SU-DHL-6 (cell line): ENCODE data around the gene IRX3.

Source experiments
- H2AFZ ChIP-seq: fragments of 200-600 bp; sonication (generic); 2 replicates; pipeline ENCODE4 v1.6.1; 2014; ENCODE audit warnings: low read depth, mild to moderate bottlenecking, moderate library complexity, mixed read lengths, antibody characterized with exemption, low read length; ENCODE audit not compliant: severe bottlenecking
- H3F3A ChIP-seq: fragments of 200-600 bp; shearing (Covaris generic); 2 replicates; pipeline ENCODE4 v1.6.0; 2016; ENCODE audit warnings: antibody characterized with exemption, mild to moderate bottlenecking; ENCODE audit not compliant: insufficient read depth
- H3K27ac ChIP-seq: fragments of 200-600 bp; sonication (generic); 2 replicates; pipeline ENCODE4 v1.5.1; 2016; ENCODE audit warnings: low read depth, mild to moderate bottlenecking, low read length, moderate library complexity, mixed read lengths
- H3K27me3 ChIP-seq: fragments of 200-600 bp; sonication (generic), shearing (Covaris generic); 2 replicates; pipeline ENCODE4 v1.6.0; 2014; ENCODE audit warnings: mild to moderate bottlenecking, low read length
- H3K36me3 ChIP-seq: fragments of 200-600 bp; sonication (generic); 2 replicates; pipeline ENCODE4 v1.6.1; 2014; ENCODE audit warnings: mild to moderate bottlenecking, low read length, mixed read lengths
- H3K4me2 ChIP-seq: fragments of 300-600, 200-600 bp; shearing (Covaris generic), sonication (generic); 2 replicates; pipeline ENCODE4 v1.6.0; 2014; ENCODE audit warnings: low read length, low read depth, mild to moderate bottlenecking; ENCODE audit not compliant: poor library complexity, severe bottlenecking
- H3K4me3 ChIP-seq: fragments of 200-600 bp; sonication (generic); 2 replicates; pipeline ENCODE4 v1.5.1; 2014; ENCODE audit warnings: antibody characterized with exemption, low read length, mild to moderate bottlenecking, mixed read lengths; ENCODE audit not compliant: insufficient read depth, poor library complexity, severe bottlenecking
- H3K79me2 ChIP-seq: fragments of 200-600 bp; sonication (generic); 2 replicates; pipeline ENCODE4 v1.6.1; 2014; ENCODE audit warnings: mild to moderate bottlenecking, low read length, moderate library complexity; ENCODE audit not compliant: insufficient read depth
- H3K9ac ChIP-seq: fragments of 200-600 bp; sonication (generic); 2 replicates; pipeline ENCODE4 v1.7.0; 2014; ENCODE audit warnings: mild to moderate bottlenecking, low read length
- H3K9me2 ChIP-seq: fragments of 200-600 bp; sonication (generic); replicated peaks from 2 replicates; pipeline ENCODE4 v1.6.1; 2014; ENCODE audit warnings: low read length; ENCODE audit not compliant: insufficient read depth
- H3K9me3 ChIP-seq: fragments of 200-600 bp; sonication (generic); 2 replicates; pipeline ENCODE4 v1.6.1; 2014; ENCODE audit warnings: low read length, mixed read lengths; ENCODE audit not compliant: insufficient read depth
- H4K20me1 ChIP-seq: fragments of 200-600 bp; sonication (generic); 2 replicates; pipeline ENCODE4 v1.6.1; 2014; ENCODE audit warnings: low read depth, mild to moderate bottlenecking, antibody characterized with exemption, low read length, moderate library complexity, mixed read lengths
- CTCF ChIP-seq: fragments of 200-600 bp; sonication (generic); IDR thresholded peaks from one replicate; pipeline ENCODE4 v1.5.1; 2017; ENCODE audit warnings: antibody characterized with exemption, mild to moderate bottlenecking, low read length, moderate library complexity; ENCODE audit not compliant: insufficient read depth, poor library complexity, severe bottlenecking
- EZH2phosphoT487 ChIP-seq: fragments of 200-600 bp; sonication (generic), shearing (Covaris generic); conservative IDR thresholded peaks from 2 replicates; pipeline ENCODE4 v1.6.1; 2018; ENCODE audit warnings: mild to moderate bottlenecking, antibody characterized with exemption, low read length, moderate library complexity, mixed read lengths

The IRX3 gene

GRCh38 chr16:54286366-54287130 is at the start of gene IRX3:
TSS of gene IRX3 (minus strand) at chr16:54286787. CDS start at chr16:54286050, 737 bp downstream.
- H4K20me1 ChIP-seq: no peaks in the 10 kb centered on the region
- TF ChIP-seq CTCF (no peak), EZH2phosphoT487 (no peak)
- no peaks in the 10 kb centered on the region for H3K9me2 ChIP-seq
- no peak within 1 kb of the TSS for H3K9ac ChIP-seq
- no peaks in the 10 kb centered on the region for H3K9me3 ChIP-seq
- H3K79me2 ChIP-seq: no peaks in the 10 kb centered on the region
- H3K4me3 ChIP-seq: no peak within 1 kb of the TSS
- H3F3A ChIP-seq: no peaks in the 10 kb centered on the region
- no peaks in the 10 kb centered on the region for H3K36me3 ChIP-seq
- no peak within 1 kb of the TSS for H2AFZ ChIP-seq
- no peaks in the 10 kb centered on the region for H3K27me3 ChIP-seq
- H3K4me2 ChIP-seq: no peak within 1 kb of the TSS
- H3K27ac ChIP-seq: no peak within 1 kb of the TSS

- Histone ChIP-seq H3K4me3 (no peak overlapping the region), H3K9ac (no peak overlapping the region), H3K27ac (no peak overlapping the region), H2AFZ (no peak overlapping the region), H3K79me2 (no peaks in the 10 kb centered on the region), H3K27me3 (no peaks in the 10 kb centered on the region), H3K4me2 (no peak overlapping the region), H3K9me2 (no peaks in the 10 kb centered on the region), H3K9me3 (no peaks in the 10 kb centered on the region), H3K36me3 (no peaks in the 10 kb centered on the region), H3F3A (no peaks in the 10 kb centered on the region), H4K20me1 (no peaks in the 10 kb centered on the region)
- no peak for TF ChIP-seq EZH2phosphoT487
- no peak for TF ChIP-seq CTCF
Observed at GRCh38 chr16:54335230-54335629, 48.6 kb upstream of the IRX3 start.

GRCh38 chr16:54334208-54334607 is 47.6 kb upstream of the IRX3 start:
- H3K4me2 ChIP-seq: no peak overlapping the region
- H2AFZ ChIP-seq: no peak overlapping the region
- no peaks in the 10 kb centered on the region for H3K9me3 ChIP-seq
- no peaks in the 10 kb centered on the region for H3K36me3 ChIP-seq
- H3K9ac ChIP-seq: no peak overlapping the region
- H4K20me1 ChIP-seq: no peaks in the 10 kb centered on the region
- no peaks in the 10 kb centered on the region for H3K9me2 ChIP-seq
- no peak overlapping the region for H3K27ac ChIP-seq
- H3K27me3 ChIP-seq: no peaks in the 10 kb centered on the region
- TF ChIP-seq CTCF (no peak), EZH2phosphoT487 (no peak)
- H3K79me2 ChIP-seq: no peaks in the 10 kb centered on the region
- H3K4me3 ChIP-seq: no peak overlapping the region
- H3F3A ChIP-seq: no peaks in the 10 kb centered on the region
